ENCODE results near the gene SRCIN1.

SRCIN1 gene

GRCh38 chr17:38601539-38602351 lies 4.0 kb downstream of the SRCIN1 start:
- FAIRE-seq (no peak), DNase-seq (ENCODE audit: insufficient read length, low spot score) (no peak)
- TF ChIP-seq CTCF (IDR thresholded peaks at IDR 0.05; ENCODE audit: insufficient read depth, missing control alignments), result no peak

- no peak for TF ChIP-seq CTCF (IDR thresholded peaks at IDR 0.05; ENCODE audit: insufficient read depth, missing control alignments)
- no peak for DNase-seq (ENCODE audit: insufficient read length, low spot score)
- no peak for FAIRE-seq
Observed at GRCh38 chr17:38600906-38601305, 4.8 kb downstream of the SRCIN1 start.

DNA sequence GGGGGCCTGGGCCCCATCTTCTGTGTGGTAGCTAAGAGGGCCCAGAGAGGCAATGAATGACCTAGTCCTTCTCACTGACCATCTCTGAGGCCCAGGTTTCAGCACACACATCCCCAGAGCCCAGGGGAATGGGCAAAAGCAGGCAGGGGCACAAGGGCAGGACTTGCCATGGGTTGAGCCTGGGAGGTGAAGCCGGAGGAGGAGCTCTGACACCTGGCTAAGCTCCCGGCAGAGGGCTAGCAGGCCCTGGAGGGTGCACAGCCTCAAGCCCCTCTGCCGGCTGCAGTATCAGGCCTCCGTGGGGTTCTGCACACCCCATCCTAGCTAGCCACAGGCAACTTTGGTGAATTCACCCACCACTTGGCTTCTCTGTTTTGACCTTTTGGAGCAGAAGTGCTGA lies 5.3 kb downstream of the SRCIN1 start:
- DNase-seq (ENCODE audit: insufficient read length, low spot score) (no peak), FAIRE-seq (no peak)
- no peak for TF ChIP-seq CTCF (IDR thresholded peaks at IDR 0.05; ENCODE audit: insufficient read depth, missing control alignments)

DNA sequence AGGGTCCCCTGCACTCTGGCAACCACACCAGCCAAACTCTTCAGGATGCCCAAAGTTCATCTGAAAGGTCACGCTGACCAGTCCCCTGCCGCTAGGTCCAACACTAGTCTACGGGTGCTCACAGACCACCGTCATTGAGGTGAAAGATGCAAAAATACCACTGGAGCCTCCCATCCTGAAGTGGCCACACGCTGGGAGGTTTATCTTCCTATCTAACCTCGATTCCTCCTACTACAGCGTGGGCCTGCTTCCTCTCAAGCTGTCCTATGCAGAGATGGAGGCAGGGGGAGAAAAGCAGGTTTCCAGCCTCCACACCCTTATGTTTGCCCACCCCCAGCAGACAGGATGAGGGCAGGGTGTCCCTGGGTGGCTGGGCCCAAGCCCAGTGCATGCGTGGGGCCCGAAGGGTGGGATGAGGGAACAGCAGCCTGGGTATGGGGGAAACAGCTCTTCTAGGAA lies 6.3 kb downstream of the SRCIN1 start:
- TF ChIP-seq CTCF (IDR thresholded peaks at IDR 0.05; ENCODE audit: insufficient read depth, missing control alignments), result no peak
- FAIRE-seq (no peak), DNase-seq (ENCODE audit: insufficient read length, low spot score) (no peak)

DNA sequence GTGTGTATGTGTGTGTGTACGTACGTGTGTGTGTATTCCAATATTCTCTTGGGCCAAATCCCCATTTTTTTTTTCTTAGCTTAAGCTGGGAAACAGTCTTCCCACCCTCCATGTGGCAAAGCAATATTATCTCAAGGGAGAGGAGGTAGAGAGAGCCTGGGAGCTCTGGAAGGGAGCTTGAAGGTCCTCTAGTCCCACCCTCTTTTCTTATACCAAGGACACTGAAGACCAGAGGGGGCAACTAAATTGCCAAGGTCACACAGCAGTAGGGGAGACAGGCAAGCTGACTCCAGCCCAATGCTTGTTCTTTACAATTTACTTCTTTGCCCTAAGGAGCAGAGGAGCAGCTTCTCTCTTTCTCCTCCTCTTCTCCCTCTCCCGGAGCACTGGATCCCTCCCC lies 6.8 kb downstream of the SRCIN1 start:
- TF ChIP-seq CTCF (IDR thresholded peaks at IDR 0.05; ENCODE audit: insufficient read depth, missing control alignments), result no peak
- DNase-seq (ENCODE audit: insufficient read length, low spot score) (no peak), FAIRE-seq (no peak)

- DNase-seq (ENCODE audit: insufficient read length, low spot score), result peak; percentile 85
Observed at GRCh38 chr17:38598536-38598935, 7.2 kb downstream of the SRCIN1 start.

More at GRCh38 chr17:38598536-38598935, 7.2 kb downstream of the SRCIN1 start:
- no peak for FAIRE-seq
- TF ChIP-seq CTCF (IDR thresholded peaks at IDR 0.05; ENCODE audit: insufficient read depth, missing control alignments), result no peak
